Stomach smooth muscle (tissue), 2 donors: Measurements from ENCODE around the gene CARD11.

ENCODE experiments used
- H3K27ac ChIP-seq: one replicate; pipeline ENCODE4 v1.7.0; 2013; ENCODE audit warnings: mild to moderate bottlenecking, low read length, inconsistent platforms
- H3K27me3 ChIP-seq, 2 donors: one replicate each; pipeline ENCODE4 v1.7.0; 2013; ENCODE audit warnings: low read length in 2 of 2; ENCODE audit not compliant: insufficient read depth in 2 of 2, control insufficient read depth in 1 of 2
- H3K36me3 ChIP-seq, 2 donors: one replicate each; pipeline ENCODE4 v1.7.0; 2013; ENCODE audit warnings: low read length in 2 of 2; ENCODE audit not compliant: control insufficient read depth in 2 of 2, insufficient read depth in 2 of 2
- H3K4me1 ChIP-seq: one replicate; pipeline ENCODE4 v1.7.0; 2013; ENCODE audit warnings: low read length; ENCODE audit not compliant: control insufficient read depth, insufficient read depth
- H3K4me3 ChIP-seq, 2 donors: one replicate each; pipeline ENCODE4 v1.7.0; 2013; ENCODE audit warnings: low read length in 2 of 2
- H3K9ac ChIP-seq, 2 donors: one replicate each; pipeline ENCODE4 v1.7.0; 2013; ENCODE audit warnings: low read length in 2 of 2, mild to moderate bottlenecking in 1 of 2
- H3K9me3 ChIP-seq, 2 donors: one replicate each; pipeline ENCODE4 v1.7.0; 2013; ENCODE audit warnings: low read length in 2 of 2; ENCODE audit not compliant: control insufficient read depth in 2 of 2
- donor health status: healthy.
- donor health status: Pancreatic carcinoma.

Gene CARD11

DNA sequence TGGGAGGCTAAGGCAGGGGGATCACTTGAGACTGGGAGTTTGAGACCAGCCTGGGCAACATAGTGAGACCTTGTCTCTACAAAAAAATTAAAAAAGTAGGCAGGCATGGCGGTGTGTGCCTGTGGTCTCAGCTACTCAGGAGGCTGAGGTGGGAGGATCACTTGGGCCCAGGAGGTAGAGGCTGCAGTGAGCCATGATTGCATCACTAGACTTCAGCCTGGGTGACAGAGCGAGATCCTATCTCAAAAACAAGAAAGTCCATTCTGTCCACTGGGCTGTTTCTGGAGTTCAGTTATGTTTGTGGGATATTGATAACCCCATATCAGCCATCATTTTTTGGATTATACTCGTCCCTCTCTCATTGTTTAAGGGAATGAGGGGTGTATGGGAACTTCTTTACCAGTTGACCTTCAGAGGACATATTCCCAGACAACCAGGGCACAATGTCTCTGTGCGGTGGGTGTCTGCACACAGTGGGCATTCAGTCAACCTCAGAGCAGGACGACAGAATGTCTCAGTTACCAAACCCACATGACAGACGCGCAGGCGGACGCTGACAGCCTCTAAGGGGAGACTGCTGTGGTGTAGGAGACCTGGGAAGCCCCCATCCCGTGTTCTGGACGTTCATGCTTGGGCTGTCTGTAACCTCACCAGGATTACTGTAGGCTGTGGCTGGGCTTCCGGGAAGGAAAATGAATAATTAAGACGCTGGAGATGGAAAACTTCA, 69.4 kb downstream of the CARD11 start:
- H3K27ac ChIP-seq: no peak overlapping the region
- no peak overlapping the region for H3K9ac ChIP-seq
- no peaks in the 10 kb centered on the region for H3K4me1 ChIP-seq
- peaks cover 8 to 12% of the 10 kb centered on the region in 2 donors for H3K27me3 ChIP-seq
- H3K9me3 ChIP-seq: no peaks in the 10 kb centered on the region
- H3K36me3 ChIP-seq: no peaks in the 10 kb centered on the region
- no peak overlapping the region for H3K4me3 ChIP-seq

DNA sequence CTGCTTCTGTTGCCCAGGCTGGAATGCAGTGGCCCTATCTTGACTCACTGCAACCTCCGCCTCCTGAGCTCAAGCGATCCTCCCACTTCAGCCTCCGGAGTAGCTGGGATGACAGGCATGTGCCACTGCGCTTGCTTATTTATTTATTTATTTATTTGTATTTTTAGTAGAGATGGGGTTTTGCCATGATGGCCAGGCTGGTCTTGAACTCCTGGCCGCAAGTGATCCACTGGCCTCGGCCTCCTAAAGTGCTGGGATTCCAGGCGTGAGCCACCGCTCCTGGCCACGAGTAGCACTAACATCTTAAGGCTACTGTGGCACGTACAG, 70.9 kb downstream of the CARD11 start:
- Histone ChIP-seq H3K4me3 (no peak overlapping the region), H3K9me3 (no peaks in the 10 kb centered on the region), H3K27me3 (peaks cover 0 to 2% of the 10 kb centered on the region in 2 donors), H3K27ac (no peak overlapping the region), H3K9ac (no peak overlapping the region), H3K4me1 (no peaks in the 10 kb centered on the region), H3K36me3 (no peaks in the 10 kb centered on the region)

DNA sequence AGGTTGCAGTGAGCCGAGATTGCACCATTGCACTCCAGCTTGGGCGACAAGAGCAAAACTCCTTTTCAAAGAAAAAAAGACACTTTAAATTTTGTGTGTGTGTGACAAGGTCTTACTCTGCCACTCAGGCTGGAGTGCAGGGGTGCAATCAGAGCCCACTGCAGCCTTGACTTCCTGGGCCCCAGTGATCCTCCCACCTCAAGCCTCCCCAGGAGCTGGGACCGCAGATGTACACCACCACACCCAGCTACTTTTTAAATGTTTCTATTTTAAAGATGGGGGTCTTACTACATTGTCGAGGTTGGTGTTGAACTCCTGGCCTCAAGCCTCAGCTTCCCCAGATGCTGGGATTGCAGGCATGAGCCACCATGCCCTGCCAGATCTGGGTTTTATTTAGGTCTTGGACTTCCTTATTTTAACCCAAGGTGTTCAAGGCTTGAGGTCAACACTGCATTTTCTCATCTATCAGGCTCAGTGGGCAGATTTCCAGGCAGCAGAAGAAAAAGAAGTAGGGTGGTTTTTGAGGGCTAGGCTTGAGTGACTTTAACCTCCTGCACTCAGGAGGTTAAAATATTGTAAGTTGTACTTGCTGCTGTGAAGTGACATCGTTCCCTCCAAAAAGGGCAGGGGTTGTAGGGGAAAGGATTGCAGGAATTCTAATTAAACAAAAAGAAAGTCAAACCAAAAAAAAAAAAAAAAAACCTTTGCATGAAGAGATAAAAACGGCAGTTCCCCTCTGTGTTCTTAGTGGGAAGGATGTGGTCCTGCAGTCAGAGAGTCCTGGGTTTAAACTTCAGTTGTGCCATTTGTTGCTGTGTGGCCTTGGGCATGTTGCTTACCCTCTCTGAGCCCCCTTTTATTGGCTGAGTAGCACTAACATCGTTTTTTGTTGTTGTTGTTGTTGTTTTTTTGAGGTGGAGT, 71.5 kb downstream of the CARD11 start:
- Histone ChIP-seq H3K9ac (no peak overlapping the region), H3K9me3 (peaks cover 0 to under 1% of the 10 kb centered on the region in 2 donors), H3K4me1 (no peaks in the 10 kb centered on the region), H3K27me3 (peaks cover 0 to 2% of the 10 kb centered on the region in 2 donors), H3K27ac (no peak overlapping the region), H3K36me3 (no peaks in the 10 kb centered on the region), H3K4me3 (no peak overlapping the region)

DNA sequence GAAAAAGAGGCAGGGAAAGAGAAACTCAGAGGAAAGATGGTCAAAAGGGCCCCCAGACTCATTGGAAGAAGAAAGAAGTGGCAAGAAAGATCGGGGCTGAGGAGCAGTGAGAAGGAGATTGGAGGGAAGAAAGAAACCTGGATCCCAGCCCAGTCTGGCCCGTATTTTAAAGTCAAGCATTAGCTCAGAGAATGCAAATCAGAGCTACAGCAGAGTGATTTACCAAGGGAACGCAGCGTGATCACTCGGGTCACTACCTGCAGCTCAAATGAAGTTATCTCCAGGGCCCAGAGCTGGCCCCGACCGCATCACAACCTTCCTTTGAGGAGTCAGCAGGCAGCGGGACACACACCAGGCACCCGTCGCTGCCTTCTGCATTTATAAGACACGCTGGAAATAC, 72.8 kb downstream of the CARD11 start:
- Histone ChIP-seq H3K27ac (no peak overlapping the region), H3K4me1 (no peaks in the 10 kb centered on the region), H3K4me3 (no peak overlapping the region), H3K9ac (no peak overlapping the region), H3K36me3 (no peaks in the 10 kb centered on the region), H3K27me3 (peaks cover 0 to 2% of the 10 kb centered on the region in 2 donors), H3K9me3 (peaks cover 6 to 14% of the 10 kb centered on the region in 2 donors)

DNA sequence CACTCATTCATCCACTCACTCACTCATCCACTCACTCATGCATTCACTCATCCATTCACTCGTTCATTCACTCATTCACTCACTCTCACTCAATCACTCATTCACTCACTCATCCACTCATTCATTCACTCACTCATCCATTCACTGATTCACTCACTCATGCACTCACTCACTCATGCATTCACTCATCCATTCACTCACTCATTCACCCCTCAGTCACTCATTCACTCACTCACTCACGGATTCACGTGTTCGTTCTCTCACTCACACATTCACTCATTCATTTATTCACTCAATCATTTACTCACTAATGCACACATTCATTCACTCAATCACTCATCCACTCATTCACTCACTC, 73.4 kb downstream of the CARD11 start:
- H3K9ac ChIP-seq: no peak overlapping the region
- H3K9me3 ChIP-seq: peaks cover 8 to 19% of the 10 kb centered on the region in 2 donors
- no peaks in the 10 kb centered on the region for H3K36me3 ChIP-seq
- peaks cover 0 to 2% of the 10 kb centered on the region in 2 donors for H3K27me3 ChIP-seq
- H3K27ac ChIP-seq: no peak overlapping the region
- H3K4me1 ChIP-seq: no peaks in the 10 kb centered on the region
- H3K4me3 ChIP-seq: no peak overlapping the region

DNA sequence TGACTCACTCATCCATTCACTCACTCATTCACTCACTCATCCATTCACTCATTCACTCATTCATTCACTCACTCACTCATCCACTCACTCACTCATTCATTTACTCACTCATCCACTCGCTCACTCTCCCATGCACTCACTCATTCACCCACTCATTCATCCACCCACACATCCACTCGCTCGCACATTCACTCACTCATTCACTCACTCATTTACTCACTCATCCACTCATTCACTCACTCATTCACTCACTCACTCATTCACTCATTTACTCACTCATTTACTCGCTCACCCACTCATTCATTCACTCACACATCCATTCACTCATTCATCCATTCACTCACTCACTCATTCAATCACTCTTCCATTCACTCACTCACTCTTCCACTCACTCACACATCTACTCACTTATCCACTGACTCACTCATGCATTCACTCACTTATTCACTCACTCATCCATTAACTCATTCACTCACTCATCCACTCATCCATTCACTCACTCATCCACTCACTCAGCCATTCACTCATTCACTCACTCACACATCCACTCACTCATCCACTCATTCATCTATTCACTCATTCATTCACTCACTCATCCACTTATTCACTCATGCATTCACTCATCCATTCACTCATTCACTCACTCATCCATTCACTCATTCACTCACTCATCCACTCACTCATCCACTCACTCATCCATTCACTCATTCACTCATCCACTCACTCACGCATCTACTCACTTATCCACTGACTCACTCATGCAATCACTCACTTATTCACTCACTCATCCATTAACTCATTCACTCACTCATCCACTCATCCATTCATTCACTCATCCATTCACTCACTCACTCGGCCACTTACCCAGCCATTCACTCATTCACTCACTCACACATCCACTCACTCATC, 74.0 kb downstream of the CARD11 start:
- Histone ChIP-seq H3K4me1 (no peaks in the 10 kb centered on the region), H3K27me3 (peaks cover 0 to 2% of the 10 kb centered on the region in 2 donors), H3K9ac (no peak overlapping the region), H3K27ac (no peak overlapping the region), H3K36me3 (no peaks in the 10 kb centered on the region), H3K4me3 (no peak overlapping the region), H3K9me3 (peaks cover 8 to 21% of the 10 kb centered on the region in 2 donors)

DNA sequence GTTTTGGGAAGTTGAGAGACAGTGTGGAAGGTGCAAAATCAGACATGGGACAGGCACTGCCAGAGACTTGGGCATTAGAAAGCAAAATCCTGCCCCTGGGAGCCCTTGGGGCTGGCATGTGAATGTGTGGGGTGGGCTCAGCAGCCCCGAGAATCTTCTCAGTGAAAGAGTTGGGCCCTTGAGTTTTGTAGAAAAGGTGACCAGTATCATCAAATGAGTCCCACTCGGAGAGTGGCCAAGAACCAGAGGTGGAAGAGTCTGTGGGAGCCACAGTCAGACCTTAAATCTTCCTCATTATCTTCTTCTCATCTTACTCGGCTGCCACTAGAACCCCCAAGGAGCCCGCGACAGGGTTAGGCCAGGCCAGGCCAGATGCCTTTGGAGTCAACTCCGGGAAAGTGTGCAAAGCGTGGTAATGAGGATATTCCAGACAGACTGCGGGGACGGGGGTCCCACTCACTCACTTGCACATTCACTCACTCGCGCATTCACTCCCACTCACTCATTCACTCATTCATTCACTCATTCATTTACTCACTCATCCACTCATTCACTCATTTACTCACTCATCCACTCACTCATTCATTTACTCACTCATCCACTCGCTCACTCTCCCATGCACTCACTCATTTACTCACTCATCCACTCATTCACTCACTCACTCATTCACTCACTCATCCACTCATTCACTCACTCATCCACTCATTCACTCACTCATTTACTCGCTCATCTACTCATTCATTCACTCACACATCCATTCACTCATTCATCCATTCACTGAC, 74.9 kb downstream of the CARD11 start:
- H3K4me1 ChIP-seq: no peaks in the 10 kb centered on the region
- no peak overlapping the region for H3K27ac ChIP-seq
- H3K4me3 ChIP-seq: no peak overlapping the region
- H3K36me3 ChIP-seq: no peaks in the 10 kb centered on the region
- H3K9me3 ChIP-seq: peaks cover 8 to 21% of the 10 kb centered on the region in 2 donors
- H3K27me3 ChIP-seq: peaks cover 0 to 2% of the 10 kb centered on the region in 2 donors
- H3K9ac ChIP-seq: no peak overlapping the region

DNA sequence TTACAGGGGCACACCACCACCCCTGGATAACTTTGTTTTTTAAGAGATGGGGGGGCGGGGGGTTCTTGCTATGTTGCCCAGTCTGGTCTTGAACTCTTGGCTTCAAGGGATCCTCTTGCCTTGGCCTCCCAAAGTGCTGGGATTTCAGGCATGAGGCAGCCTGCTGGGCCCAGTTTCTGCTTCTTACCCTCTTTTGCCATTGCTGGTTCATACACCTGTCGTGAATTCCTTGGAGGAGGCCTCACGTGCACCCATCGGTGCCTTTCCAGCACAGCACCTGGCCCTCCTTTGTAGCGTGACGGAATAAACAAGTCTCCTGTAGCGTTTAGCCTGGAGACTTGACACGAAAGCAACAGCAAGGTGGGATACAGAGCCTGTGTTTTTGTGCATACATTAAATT, 75.5 kb downstream of the CARD11 start:
- H3K4me3 ChIP-seq: no peak overlapping the region
- no peak overlapping the region for H3K27ac ChIP-seq
- H3K9me3 ChIP-seq: peaks cover 8 to 21% of the 10 kb centered on the region in 2 donors
- no peaks in the 10 kb centered on the region for H3K4me1 ChIP-seq
- no peaks in the 10 kb centered on the region for H3K36me3 ChIP-seq
- H3K9ac ChIP-seq: no peak overlapping the region
- peaks cover 0 to 2% of the 10 kb centered on the region in 2 donors for H3K27me3 ChIP-seq

DNA sequence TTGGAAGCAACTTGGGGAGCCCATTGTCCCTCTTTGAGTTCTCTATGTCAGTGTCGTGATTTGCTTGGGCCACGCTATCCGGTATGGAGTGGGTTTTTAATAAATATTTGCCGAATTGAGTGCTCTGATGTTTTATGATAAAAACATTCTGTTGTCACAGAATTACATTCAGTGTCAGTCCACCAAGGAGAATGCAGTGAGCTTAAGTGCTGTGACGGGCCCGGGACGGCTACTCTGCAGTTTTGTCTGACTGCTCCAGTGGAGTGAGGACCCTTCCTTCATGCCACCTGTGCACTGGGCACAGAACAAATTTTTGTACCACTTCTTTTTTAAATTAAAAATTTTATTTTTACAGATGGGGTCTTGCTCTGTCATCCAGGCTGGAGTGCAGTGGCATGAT, 76.0 kb downstream of the CARD11 start:
- Histone ChIP-seq H3K4me1 (no peaks in the 10 kb centered on the region), H3K27me3 (peaks cover 0 to 2% of the 10 kb centered on the region in 2 donors), H3K9me3 (peaks cover 8 to 21% of the 10 kb centered on the region in 2 donors), H3K4me3 (no peak overlapping the region), H3K36me3 (no peaks in the 10 kb centered on the region), H3K27ac (no peak overlapping the region), H3K9ac (no peak overlapping the region)

DNA sequence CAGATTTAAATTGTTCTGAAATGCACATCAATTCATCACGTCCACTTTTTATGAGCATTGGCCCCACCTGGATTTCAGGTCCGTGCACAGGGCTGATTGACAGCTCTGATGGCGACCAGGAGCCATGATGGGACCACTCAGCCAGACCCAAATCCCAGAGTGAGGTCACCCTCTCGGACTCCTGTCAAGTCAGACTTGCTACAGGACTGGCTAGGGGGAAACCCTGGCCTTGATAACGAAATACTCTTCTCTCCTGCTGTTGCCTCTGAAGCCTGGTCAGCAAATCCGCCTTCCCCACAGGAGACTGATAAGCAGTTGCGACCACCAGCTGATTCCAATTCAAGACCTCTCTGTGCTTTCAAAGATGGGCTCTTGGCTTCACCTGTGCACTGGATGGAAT, 76.4 kb downstream of the CARD11 start:
- Histone ChIP-seq H3K27ac (no peak overlapping the region), H3K9me3 (peaks cover 8 to 21% of the 10 kb centered on the region in 2 donors), H3K4me1 (no peaks in the 10 kb centered on the region), H3K4me3 (no peak overlapping the region), H3K9ac (no peak overlapping the region), H3K36me3 (no peaks in the 10 kb centered on the region), H3K27me3 (no peaks in the 10 kb centered on the region)
